Gastrocnemius medialis (tissue), 4 donors: ENCODE data around the gene SMIM27. TPM values are rescaled to one million over a fixed set of nuclear protein-coding genes. Genes with fewer than 3 reads are reported as not detected.

Experiments
- ATAC-seq, 2 donors: fragments of 150-250 bp; one replicate each; pipeline ENCODE4 v1.9.1; 2016
- DNase-seq, 2 donors: peaks; one replicate each; pipeline ENCODE4 v3.0.0-alpha.2; 2019
- H3K27ac ChIP-seq, 4 donors: fragments of 200-600 bp; sonication (generic); 1 replicate in 1 of 4; 2 replicates in 3 of 4; pipeline ENCODE4 v1.5.1; 2016 to 2018; ENCODE audit warnings: mild to moderate bottlenecking in 2 of 4, moderate library complexity in 1 of 4
- H3K27me3 ChIP-seq, 3 donors: fragments of 200-600 bp; sonication (generic) in 2 of 3; 1 replicate in 1 of 3; 2 replicates in 2 of 3; pipeline versions ENCODE4 v1.5.1 to v1.6.0; 2016 to 2019; ENCODE audit warnings: mild to moderate bottlenecking in 1 of 3, moderate library complexity in 1 of 3
- H3K36me3 ChIP-seq, 2 donors: fragments of 200-600 bp; sonication (generic) in 1 of 2; one replicate each; pipeline ENCODE4 v1.5.1; 2017 to 2018
- H3K4me1 ChIP-seq, 2 donors: fragments of 200-600 bp; sonication (generic) in 1 of 2; one replicate each; pipeline ENCODE4 v1.5.1; 2016 to 2017; ENCODE audit warnings: mild to moderate bottlenecking in 2 of 2
- H3K4me3 ChIP-seq, 4 donors: fragments of 200-600 bp; sonication (generic) in 3 of 4; 1 replicate in 1 of 4; 2 replicates in 3 of 4; pipeline ENCODE4 v1.5.1; 2016 to 2019; ENCODE audit warnings: mild to moderate bottlenecking in 2 of 4
- H3K9me3 ChIP-seq, 3 donors: fragments of 200-600 bp; sonication (generic) in 2 of 3; 1 replicate in 1 of 3; 2 replicates in 2 of 3; pipeline ENCODE4 v1.5.1; 2016 to 2019
- CTCF ChIP-seq, 5 experiments: fragments of 450-650 bp in 3 of 5; fragments of 200-600 bp in 2 of 5; sonication (generic) in 2 of 5; IDR thresholded peaks in 4 of 5; conservative IDR thresholded peaks in 1 of 5; 1 replicate in 4 of 5; 2 replicates in 1 of 5; pipeline ENCODE4 v1.5.1; 2016 to 2019; ENCODE audit warnings: antibody characterized with exemption in 5 of 5, mild to moderate bottlenecking in 3 of 5, moderate library complexity in 3 of 5
- POLR2A ChIP-seq, 2 donors: fragments of 450-650 bp; IDR thresholded peaks; one replicate each; pipeline ENCODE4 v1.6.1; 2017; ENCODE audit warnings: antibody characterized with exemption in 2 of 2, mild to moderate bottlenecking in 2 of 2, moderate library complexity in 2 of 2
- in situ Hi-C, 4 donors: fragments of 200-750 bp; cut with MboI; loops; one replicate each; pipeline versions ENCODE4 v1.15.0 to v1.8.0; 2017; ENCODE audit warnings: low sequenced_read_pairs in 4 of 4
- intact Hi-C: fragments of 100-400 bp; cut with DNase I; formaldehyde crosslinking; loops from one replicate; pipeline ENCODE4 v1.15.1; 2023; ENCODE audit warnings: low total_unique reads
- total RNA-seq, 4 donors: library from RNA; depleted of rRNA; stranded (reverse); fragments of >200 nt; gene quantifications; one replicate each; pipeline versions ENCODE4 v1.1.0 to v1.2.3, GENCODE V29; 2016

SMIM27 gene
- total RNA-seq, 4 donors from 2014 or later, result 1.8 to 11.6 (median 7.6) TPM

GRCh38 chr9:32577316-32577715 lies 25.2 kb downstream of the SMIM27 start:
- no peaks in the 10 kb centered on the region for H3K36me3 ChIP-seq
- intact Hi-C loops, result no loop called here
- TF ChIP-seq CTCF (IDR thresholded peaks at IDR 0.05 in 4 of 5, conservative IDR thresholded peaks at IDR 0.05 in 1 of 5) (no peak), POLR2A (IDR thresholded peaks at IDR 0.05) (no peak)
- H3K4me3 ChIP-seq, result no peak overlapping the region
- no peak for ATAC-seq
- in situ Hi-C loops, result loop anchor here (5.0 kb wide), 2 partner anchors 195 to 205 kb away; partner anchors contain the start of gene ACO1 (in 3 of the 4)
- no peaks in the 10 kb centered on the region for H3K4me1 ChIP-seq
- no peak overlapping the region for H3K27ac ChIP-seq
- no peaks in the 10 kb centered on the region for H3K9me3 ChIP-seq
- no peaks in the 10 kb centered on the region for H3K27me3 ChIP-seq
- DNase-seq, result no peak

GRCh38 chr9:32578976-32579375 lies 26.8 kb downstream of the SMIM27 start:
- no peaks in the 10 kb centered on the region for H3K36me3 ChIP-seq
- ATAC-seq (no peak), DNase-seq (no peak)
- H3K9me3 ChIP-seq, result no peaks in the 10 kb centered on the region
- H3K27ac ChIP-seq, result no peak overlapping the region
- intact Hi-C loops (loop anchor here (1.0 kb wide), 1 partner anchor 200 kb away; no protein-coding TSS in a partner anchor), in situ Hi-C loops (loop anchor here (5.0 kb wide), 2 partner anchors 197 to 207 kb away; partner anchors contain the start of gene ACO1 (in 3 of the 4))
- H3K27me3 ChIP-seq, result no peaks in the 10 kb centered on the region
- H3K4me3 ChIP-seq, result peak overlapping the region in 1 of 4 donors; percentile 4
- TF ChIP-seq POLR2A (IDR thresholded peaks at IDR 0.05), result no peak
- no peak for TF ChIP-seq CTCF (IDR thresholded peaks at IDR 0.05 in 4 of 5, conservative IDR thresholded peaks at IDR 0.05 in 1 of 5)
- H3K4me1 ChIP-seq, result no peaks in the 10 kb centered on the region

GRCh38 chr9:32579706-32580331 lies 27.7 kb downstream of the SMIM27 start:
- Histone ChIP-seq H3K9me3 (no peaks in the 10 kb centered on the region), H3K27ac (no peak overlapping the region), H3K27me3 (no peaks in the 10 kb centered on the region), H3K4me1 (no peaks in the 10 kb centered on the region), H3K4me3 (peak overlapping the region in 1 of 4 donors; percentile 4), H3K36me3 (no peaks in the 10 kb centered on the region)
- TF ChIP-seq POLR2A (IDR thresholded peaks at IDR 0.05) (no peak), CTCF (IDR thresholded peaks at IDR 0.05 in 4 of 5, conservative IDR thresholded peaks at IDR 0.05 in 1 of 5) (peak; percentile 67 to 91 (median 80))
- no peak for ATAC-seq
- peak; percentile 18 to 31 for DNase-seq
- in situ Hi-C loops, result loop anchor here (5.0 to 10.0 kb wide), 4 partner anchors 198 to 395 kb away; partner anchors contain the start of gene ACO1 (in 3 of the 4)
- intact Hi-C loops, result loop anchor here (1.0 to 2.0 kb wide), 2 partner anchors 201 to 389 kb away; no protein-coding TSS in a partner anchor

GRCh38 chr9:32580631-32581300 lies 28.6 kb downstream of the SMIM27 start:
- Histone ChIP-seq H3K4me3 (no peak overlapping the region), H3K9me3 (no peaks in the 10 kb centered on the region), H3K36me3 (no peaks in the 10 kb centered on the region), H3K4me1 (no peaks in the 10 kb centered on the region), H3K27ac (no peak overlapping the region), H3K27me3 (no peaks in the 10 kb centered on the region)
- intact Hi-C loops (loop anchor here (2.0 kb wide), 1 partner anchor 388 kb away; no protein-coding TSS in a partner anchor), in situ Hi-C loops (loop anchor here in 3 of 4 donors (5.0 to 10.0 kb wide), 2 partner anchors 387 to 394 kb away; no protein-coding TSS in a partner anchor)
- DNase-seq (no peak), ATAC-seq (no peak)
- TF ChIP-seq CTCF (IDR thresholded peaks at IDR 0.05 in 4 of 5, conservative IDR thresholded peaks at IDR 0.05 in 1 of 5) (no peak), POLR2A (IDR thresholded peaks at IDR 0.05) (no peak)
